Thyroid gland (tissue), 4 donors: ENCODE data around the gene STYK1.

Source experiments
- CTCF ChIP-seq, 6 experiments: fragments of 200-600 bp in 3 of 6; fragments of 450-650 bp in 3 of 6; sonication (generic) in 3 of 6; IDR thresholded peaks; one replicate each; pipeline ENCODE4 v1.5.1; 2016 to 2019; ENCODE audit warnings: antibody characterized with exemption in 6 of 6, mild to moderate bottlenecking in 2 of 6, inconsistent platforms in 1 of 6, moderate library complexity in 1 of 6
- POLR2A ChIP-seq, 2 donors: fragments of 450-650 bp; IDR thresholded peaks; one replicate each; pipeline ENCODE4 v1.6.1; 2017; ENCODE audit warnings: antibody characterized with exemption in 2 of 2, mild to moderate bottlenecking in 2 of 2, moderate library complexity in 1 of 2

DNA sequence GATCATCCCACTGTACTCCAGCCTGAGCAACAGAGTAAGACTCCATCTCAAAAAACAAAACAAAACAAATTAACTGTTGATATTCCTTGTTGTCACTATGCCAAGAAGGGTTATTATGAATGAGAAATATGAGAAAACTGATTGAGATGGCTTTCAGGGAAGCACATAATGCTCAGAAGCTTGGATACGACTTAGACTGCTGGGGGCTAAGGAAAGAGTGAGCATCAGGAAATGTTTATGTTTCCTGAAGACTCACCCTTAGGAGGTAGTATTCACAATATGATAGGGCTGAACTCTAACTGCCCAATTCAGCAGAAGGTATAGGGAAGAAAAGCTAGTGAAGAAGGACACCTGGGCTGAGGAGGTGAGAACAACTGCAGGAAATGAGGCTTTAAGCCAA, 6.3 kb downstream of the STYK1 start:
- TF ChIP-seq CTCF (IDR thresholded peaks at IDR 0.05) (no peak), POLR2A (IDR thresholded peaks at IDR 0.05) (no peak)
